Hippocampal formation (tissue), 2 donors: ENCODE results near the gene SH3PXD2A.

Experiments
- DNase-seq, 2 donors: peaks; one replicate each; lab custom pipeline; 2025; lab: John Stamatoyannopoulos, UW

Gene SH3PXD2A

DNA sequence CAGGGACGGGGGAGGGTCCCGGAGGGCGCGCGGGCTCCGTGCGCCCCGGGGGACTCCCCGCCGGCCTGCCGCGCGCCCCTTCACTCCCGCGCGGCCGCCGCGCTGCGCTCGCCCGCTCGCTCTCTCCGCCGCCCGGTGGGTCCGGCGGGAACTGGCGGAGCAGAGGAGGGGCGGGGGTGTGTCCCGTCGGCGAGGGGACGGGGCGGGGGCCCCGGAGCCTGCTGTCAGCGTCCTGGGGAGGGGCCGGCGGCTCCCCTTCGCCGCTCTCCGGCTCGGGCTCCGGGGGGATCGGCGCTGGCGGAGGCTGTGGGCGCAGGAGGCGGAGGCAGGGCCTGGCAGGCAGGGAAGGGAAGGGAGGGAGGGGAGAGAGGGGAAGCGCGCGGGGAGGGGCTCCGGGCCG, at the start of gene SH3PXD2A:
TSS of gene SH3PXD2A (minus strand) at position 153 of the 400 bp plus-strand sequence. CDS start 310 bp downstream, outside the sequence.
- DNase-seq, result peak in 1 of 2 donors; percentile 51

DNA sequence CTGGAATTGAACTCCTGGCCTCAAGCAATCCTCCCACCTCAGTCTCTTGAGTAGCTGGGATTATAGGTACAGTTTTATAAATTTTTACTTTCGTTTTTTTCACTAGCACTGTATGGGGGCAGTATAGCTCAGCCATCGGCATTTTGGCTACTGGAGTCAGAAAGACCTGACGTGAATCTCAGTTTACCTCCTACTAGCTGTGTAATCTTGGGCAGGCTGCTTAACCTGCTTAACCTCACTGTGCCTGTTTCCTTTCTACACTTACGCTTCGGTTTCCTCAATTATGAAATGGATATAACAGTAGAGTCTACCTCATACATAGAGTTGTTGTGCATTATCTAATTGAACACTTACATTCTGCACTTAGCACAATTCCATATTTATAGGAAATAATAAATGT, 45.9 kb upstream of the SH3PXD2A start:
- no peak for DNase-seq

DNA sequence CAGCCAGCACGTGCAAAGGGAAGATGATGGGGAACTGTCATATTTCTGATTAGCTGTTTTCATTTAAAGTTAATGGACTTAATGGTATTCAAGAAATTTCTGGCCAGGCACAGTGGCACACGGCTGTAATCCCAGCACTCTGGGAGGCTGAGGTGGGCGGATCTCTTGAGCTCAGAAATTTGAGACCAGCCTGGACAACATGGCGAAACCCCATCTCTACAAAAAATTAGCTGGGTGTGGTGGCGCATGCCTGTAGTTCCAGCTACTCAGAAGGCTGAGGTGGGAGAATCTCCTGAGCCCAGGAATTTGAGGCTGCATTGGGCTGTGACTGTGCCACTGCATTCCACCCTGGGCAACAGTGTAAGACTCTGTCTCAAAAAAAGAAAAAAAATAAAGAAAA, 43.9 kb upstream of the SH3PXD2A start:
- DNase-seq, result no peak

DNA sequence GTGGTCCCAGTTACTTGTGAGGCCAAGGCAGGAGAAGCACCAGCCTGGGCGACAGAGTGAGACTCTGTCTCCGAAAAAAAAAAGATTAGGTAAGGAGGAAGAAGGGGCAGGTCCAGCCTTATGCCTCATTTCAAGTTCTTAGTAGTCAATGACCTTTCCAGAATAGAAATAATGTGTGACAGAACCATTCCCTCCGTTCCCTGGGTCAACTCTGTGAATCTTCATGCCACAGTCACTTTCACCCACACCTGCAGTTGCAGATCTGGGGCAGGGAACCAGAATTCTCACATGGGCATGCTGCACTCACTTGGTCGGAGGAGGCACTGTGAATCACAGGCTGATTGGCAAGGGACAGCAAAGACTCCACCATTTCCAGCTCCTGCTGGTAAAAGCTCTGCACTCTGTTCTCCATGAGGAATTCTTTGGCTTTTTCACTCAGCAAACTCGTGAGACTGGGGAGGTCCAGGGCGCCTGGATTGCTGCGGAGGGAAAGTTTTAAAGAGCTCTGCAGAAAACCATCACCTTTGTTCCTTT, 41.9 kb upstream of the SH3PXD2A start:
- DNase-seq, result no peak

- DNase-seq, result no peak
Measured at GRCh38 chr10:103896225-103896624, 40.8 kb upstream of the SH3PXD2A start.

GRCh38 chr10:103895411-103896186, 40.2 kb upstream of the SH3PXD2A start:
- DNase-seq, result no peak

- no peak for DNase-seq
Measured at GRCh38 chr10:103894441-103894864, 39.1 kb upstream of the SH3PXD2A start.

DNA sequence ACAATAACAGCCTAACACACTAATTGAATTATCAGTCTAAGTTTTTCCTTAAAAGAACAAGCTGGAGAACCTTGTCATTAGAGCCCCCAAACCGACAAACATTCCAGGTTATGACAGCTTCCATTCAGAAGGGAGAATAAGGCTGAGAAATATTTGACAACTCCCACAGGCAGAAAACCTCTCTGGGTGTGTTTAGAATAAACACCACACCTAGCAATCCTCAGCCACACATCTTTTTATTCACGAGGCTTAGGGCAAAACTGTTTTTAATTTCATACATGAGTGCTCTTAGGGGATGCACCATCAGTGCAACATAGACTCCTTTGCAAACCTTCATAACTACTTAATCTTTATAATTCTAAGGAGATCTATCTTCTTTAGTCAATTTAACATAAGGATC, 38.4 kb upstream of the SH3PXD2A start:
- DNase-seq, result no peak

DNA sequence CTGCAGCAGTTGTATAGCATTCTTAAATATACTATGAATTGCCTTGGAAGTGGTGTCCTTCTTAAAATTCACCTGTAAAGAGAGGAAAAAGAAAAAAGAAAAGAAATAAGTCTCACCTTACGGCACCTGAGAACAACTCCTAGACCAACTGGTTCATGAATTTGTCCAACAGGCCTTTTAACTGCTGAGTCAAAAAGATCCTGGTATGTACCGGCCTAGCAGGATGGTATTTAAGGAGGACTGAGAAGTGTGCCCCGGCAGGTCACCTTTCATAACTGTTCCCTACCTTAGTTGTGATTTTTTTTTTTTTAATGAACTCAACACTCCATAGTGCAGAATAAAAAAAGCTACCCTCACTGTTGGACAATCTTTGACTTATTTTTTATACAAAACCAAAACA, 36.8 kb upstream of the SH3PXD2A start:
- no peak for DNase-seq

GRCh38 chr10:103890688-103891087, 35.3 kb upstream of the SH3PXD2A start:
- no peak for DNase-seq

DNA sequence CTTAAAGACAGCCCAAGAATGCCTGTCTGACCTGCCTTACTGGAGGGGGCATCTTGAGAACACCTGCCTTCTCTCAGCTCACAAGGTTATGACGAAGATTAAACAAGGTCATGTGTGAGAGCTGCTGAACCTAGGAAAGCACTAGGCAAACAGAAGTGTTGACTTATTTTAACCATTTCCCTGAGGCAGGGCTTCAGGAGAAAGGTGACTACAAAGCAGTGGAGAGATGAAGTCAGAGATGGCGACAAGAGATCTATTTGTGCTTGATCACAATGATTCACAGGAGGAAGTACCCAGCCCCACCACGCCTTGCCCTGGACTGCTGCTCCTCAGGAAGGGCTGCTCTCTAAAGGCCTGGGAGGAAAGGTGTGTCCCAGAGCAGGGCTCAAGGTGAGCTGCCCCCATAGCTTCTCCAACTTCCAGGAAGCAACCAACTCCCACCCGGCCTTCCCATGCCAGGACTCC, 34.9 kb upstream of the SH3PXD2A start:
- no peak for DNase-seq

DNA sequence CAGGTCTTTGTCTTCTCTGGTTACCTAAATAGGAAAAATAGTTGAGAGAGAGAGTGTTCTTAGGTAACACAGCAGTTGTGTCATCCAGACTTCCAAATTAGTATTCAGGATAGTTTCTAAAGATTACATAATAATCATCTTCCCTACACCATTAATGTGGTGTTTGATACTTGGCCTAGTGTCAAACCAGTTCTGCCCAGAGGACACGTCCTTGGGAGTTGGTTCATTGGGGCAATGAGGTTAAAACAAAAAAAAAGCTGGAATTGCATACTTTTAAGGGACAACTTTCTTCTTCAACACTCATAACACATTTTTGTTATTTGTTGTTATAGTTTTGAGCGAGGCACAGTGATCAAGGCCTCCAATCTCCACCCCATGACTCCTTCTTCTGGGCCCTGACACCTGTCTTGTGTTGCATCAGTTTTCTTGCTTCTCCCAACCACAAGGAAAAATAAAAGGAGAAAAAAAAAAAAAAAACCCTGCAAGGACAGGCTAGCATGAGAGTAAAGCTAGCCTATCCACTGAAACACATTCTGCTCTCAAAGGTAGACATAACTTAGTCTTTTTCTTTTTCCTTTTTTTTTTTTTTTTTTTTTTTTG, 33.8 kb upstream of the SH3PXD2A start:
- no peak for DNase-seq

- peak in 1 of 2 donors; percentile 89 for DNase-seq
Measured at GRCh38 chr10:103888113-103888841, 32.9 kb upstream of the SH3PXD2A start.

GRCh38 chr10:103885617-103886016, 30.2 kb upstream of the SH3PXD2A start:
- no peak for DNase-seq

- DNase-seq, result peak; percentile 38 to 72
Measured at GRCh38 chr10:103884681-103885139, 29.3 kb upstream of the SH3PXD2A start.

- no peak for DNase-seq
Measured at GRCh38 chr10:103882285-103883007, 27.1 kb upstream of the SH3PXD2A start.

DNA sequence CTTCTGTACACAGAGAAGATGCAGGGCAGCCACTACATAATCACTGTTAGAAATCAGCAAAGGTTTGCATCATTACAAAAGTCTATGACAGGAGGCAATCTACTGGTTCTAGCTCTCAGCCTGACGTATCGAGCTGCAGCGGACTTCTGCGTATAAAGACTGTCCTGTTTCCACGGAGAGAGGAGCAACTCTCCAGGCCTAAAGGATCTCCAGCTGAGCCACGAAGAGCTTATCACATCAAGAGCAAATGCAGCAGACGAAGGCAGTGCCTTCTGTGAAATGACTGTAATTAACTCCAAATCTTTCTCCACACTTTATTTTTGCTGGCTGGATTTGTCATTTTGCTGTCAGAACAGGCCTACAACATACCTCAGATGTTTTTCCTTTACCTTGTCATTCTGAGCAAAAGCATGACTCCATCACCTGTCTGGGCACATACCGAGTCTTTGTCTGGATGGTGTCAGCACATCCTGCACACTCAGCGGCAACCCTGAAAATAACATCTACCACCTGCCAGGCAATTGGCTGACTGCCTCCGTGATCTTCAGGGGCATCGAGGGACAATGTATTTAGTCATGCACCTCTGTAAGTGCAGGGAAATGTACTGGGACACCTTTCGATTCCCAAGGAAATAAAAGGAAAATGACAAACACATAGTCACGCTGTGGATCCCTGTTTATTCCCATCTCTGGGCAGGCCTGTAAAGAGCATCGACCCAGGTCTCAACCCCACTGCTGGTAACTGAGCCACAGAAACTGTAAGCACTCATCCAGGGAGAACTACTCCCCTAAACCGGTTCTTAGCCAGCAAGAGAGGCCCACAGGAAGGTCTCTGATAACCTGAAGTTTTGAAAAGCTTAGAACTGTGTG, 26.3 kb upstream of the SH3PXD2A start:
- DNase-seq, result no peak

DNA sequence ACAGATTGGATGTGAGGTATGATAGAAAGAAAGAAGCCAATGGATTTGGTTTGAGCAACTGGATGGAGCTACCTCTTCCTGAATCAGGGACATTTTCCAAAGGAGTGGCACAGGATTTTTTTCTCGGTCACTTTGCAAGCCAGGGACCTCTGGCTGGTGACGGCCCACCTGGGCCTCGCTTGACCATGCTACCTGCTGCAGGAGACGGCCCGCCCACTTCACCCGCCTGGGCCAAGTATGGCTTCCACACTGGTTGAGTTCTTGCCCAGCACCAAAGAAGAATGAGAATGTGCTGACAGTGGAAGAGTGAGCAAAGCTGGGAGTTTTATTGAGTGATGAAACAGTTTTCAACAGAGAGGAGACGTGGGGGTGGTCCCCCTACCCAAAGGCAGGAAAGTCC, 24.5 kb upstream of the SH3PXD2A start:
- DNase-seq, result no peak

DNA sequence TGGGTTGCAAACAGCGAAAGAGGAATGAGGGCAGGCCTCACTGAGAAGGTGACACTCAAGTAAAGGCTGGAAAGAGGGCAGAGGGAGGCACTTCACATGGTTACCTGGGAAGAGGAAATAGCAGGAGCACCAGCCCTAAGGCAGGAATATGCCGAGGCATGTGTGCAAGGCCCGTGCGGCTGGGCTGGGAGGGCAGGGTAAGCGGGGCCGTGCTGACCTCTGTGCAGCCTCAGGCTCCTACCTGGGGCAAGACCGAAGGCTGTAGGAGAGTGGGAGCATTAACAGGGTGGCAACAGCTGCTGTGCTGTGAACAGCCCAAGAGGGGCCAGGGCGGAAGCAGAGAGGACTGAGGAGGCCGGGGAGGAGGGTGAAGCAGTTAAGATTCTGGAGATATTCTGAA, 24.0 kb upstream of the SH3PXD2A start:
- DNase-seq, result no peak

- no peak for DNase-seq
Measured at GRCh38 chr10:103877861-103878260, 22.5 kb upstream of the SH3PXD2A start.

DNA sequence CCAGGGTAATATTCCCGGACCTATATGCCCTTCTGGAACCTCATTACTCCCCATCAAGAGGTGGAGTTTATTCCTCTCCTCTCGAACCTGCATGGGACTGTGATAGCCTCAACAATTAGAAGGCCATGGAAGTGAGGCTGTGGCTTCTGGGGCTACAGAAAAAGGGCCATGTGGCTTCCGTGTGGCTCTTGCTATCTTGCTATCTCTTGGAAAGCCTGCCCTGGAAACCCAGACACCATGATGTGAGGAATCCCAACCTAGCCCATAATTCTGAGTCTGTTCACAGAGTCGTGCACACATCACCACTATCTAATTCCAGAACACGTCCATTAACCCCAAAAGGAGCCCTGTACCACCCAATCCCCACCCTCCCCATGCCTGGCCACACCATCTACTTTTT, 20.8 kb upstream of the SH3PXD2A start:
- DNase-seq, result no peak
